RWPE2 (cell line): Measurements from ENCODE around the gene NEUROD2.

Experiments used
- ATAC-seq: fragments of 200-7000 bp; cut with Tn5 transposase; 3 replicates; pipeline ENCODE4 v1.9.1; 2021; ENCODE audit warnings: low read depth
- DNase-seq: peaks from one replicate; pipeline ENCODE4 v3.0.0-alpha.2; 2020; ENCODE audit warnings: low spot score
- H3K27ac ChIP-seq: fragments of 450-650 bp; 2 replicates; pipeline ENCODE4 v1.5.1; 2017; ENCODE audit warnings: mild to moderate bottlenecking; ENCODE audit not compliant: poor library complexity, severe bottlenecking
- H3K27me3 ChIP-seq: fragments of 250-450 bp; sonication (Bioruptor Pico); 2 replicates; pipeline ENCODE4 v1.5.1; 2021; ENCODE audit warnings: mild to moderate bottlenecking, moderate library complexity; ENCODE audit not compliant: insufficient read depth, poor library complexity, severe bottlenecking
- H3K36me3 ChIP-seq: fragments of 250-450 bp; sonication (Bioruptor Pico); 2 replicates; pipeline ENCODE4 v1.5.1; 2020; ENCODE audit warnings: low read depth, mild to moderate bottlenecking, moderate library complexity
- H3K4me1 ChIP-seq: fragments of 250-450 bp; sonication (Bioruptor Pico); 2 replicates; pipeline ENCODE4 v1.5.1; 2021; ENCODE audit warnings: mild to moderate bottlenecking, moderate library complexity; ENCODE audit not compliant: insufficient read depth, poor library complexity, severe bottlenecking
- H3K4me3 ChIP-seq: fragments of 250-450 bp; sonication (Bioruptor Pico); 2 replicates; pipeline ENCODE4 v1.5.1; 2021; ENCODE audit warnings: mild to moderate bottlenecking, moderate library complexity; ENCODE audit not compliant: severe bottlenecking
- H3K9me3 ChIP-seq: fragments of 250-450 bp; sonication (Bioruptor Pico); 2 replicates; pipeline ENCODE4 v1.5.1; 2021; ENCODE audit warnings: mild to moderate bottlenecking, moderate library complexity; ENCODE audit not compliant: severe bottlenecking
- CTCF ChIP-seq: fragments of 450-650 bp; IDR thresholded peaks from one replicate; pipeline ENCODE4 v1.5.1; 2017; ENCODE audit warnings: mild to moderate bottlenecking, moderate library complexity; ENCODE audit not compliant: poor library complexity, severe bottlenecking

Gene NEUROD2

DNA sequence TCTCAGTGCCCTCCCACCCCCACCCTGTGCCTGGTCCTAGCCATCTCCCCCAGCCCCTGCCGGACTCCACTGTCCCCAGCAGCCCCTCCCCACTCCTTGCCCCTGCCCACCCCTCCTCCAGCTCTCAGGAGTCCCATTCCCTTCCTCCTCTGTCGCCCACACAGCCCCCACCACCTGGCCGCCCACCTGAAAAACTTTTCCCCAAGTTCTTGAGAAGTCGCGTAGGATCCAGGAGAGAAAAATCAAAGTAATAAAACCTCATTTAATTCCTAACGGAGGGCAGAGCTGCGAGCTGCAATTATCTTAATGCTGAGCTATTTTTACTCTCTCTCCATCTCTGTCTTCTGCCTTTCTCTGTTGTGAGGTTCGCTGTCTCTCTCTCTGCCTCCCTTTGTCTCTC is 16.6 kb upstream of the NEUROD2 start:
- Histone ChIP-seq H3K9me3 (no peaks in the 10 kb centered on the region), H3K4me3 (no peak overlapping the region), H3K27ac (no peak overlapping the region), H3K27me3 (peaks cover 10% of the 10 kb centered on the region), H3K4me1 (peaks cover 5% of the 10 kb centered on the region), H3K36me3 (no peaks in the 10 kb centered on the region)
- ATAC-seq = no peak
- DNase-seq = no peak
- no peak for TF ChIP-seq CTCF

DNA sequence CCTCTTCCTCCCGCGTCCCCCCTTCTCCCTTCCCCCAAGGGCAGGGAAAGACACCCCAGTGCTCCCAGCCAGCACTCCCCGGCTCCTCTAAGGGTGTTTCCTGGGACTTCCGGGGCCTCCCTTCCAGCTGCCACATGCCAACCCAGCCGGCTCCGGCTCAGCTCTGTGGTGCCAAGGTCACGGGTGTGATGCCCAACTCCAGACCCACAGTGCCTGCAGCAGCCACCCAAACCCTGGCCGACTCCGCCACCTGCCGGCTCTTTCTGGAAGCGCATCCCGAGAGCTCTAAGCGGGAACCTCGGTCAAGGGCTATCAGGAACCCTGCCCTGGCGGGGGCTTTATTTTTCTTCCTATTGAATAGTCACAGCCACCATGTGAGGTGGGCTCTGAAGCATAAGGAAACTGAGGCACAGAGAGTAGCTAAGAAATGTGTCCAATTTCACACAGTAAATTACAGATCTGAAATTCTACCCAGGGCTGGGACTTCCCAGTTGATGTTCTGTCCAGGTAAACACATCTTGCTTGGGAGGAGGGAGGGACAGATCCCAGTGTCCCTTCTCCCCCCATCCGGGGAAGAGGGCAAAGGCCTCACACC is 15.7 kb upstream of the NEUROD2 start:
- TF ChIP-seq CTCF = peak; percentile 91
- ATAC-seq (peak; percentile 63), DNase-seq (no peak)
- Histone ChIP-seq H3K4me3 (no peak overlapping the region), H3K36me3 (no peaks in the 10 kb centered on the region), H3K27me3 (peaks cover 10% of the 10 kb centered on the region), H3K9me3 (no peaks in the 10 kb centered on the region), H3K4me1 (peaks cover 5% of the 10 kb centered on the region), H3K27ac (no peak overlapping the region)

GRCh38 chr17:39622380-39623006 is 14.8 kb upstream of the NEUROD2 start:
- no peaks in the 10 kb centered on the region for H3K9me3 ChIP-seq
- ATAC-seq (no peak), DNase-seq (no peak)
- peaks cover 5% of the 10 kb centered on the region for H3K4me1 ChIP-seq
- TF ChIP-seq CTCF = no peak
- peaks cover 10% of the 10 kb centered on the region for H3K27me3 ChIP-seq
- H3K27ac ChIP-seq = no peak overlapping the region
- H3K36me3 ChIP-seq = no peaks in the 10 kb centered on the region
- H3K4me3 ChIP-seq = no peak overlapping the region

GRCh38 chr17:39621523-39622379 is 14.0 kb upstream of the NEUROD2 start:
- DNase-seq (no peak), ATAC-seq (peak; percentile 56)
- no peak overlapping the region for H3K27ac ChIP-seq
- peaks cover 2% of the 10 kb centered on the region for H3K27me3 ChIP-seq
- peaks cover 5% of the 10 kb centered on the region for H3K4me1 ChIP-seq
- H3K36me3 ChIP-seq = no peaks in the 10 kb centered on the region
- peak; percentile 97 for TF ChIP-seq CTCF
- H3K4me3 ChIP-seq = no peak overlapping the region
- H3K9me3 ChIP-seq = no peaks in the 10 kb centered on the region
